HG03135 (cell line): ENCODE data around the gene PRRC2B.
"Not testable (repeated sequence)": the region's sequence is repeated elsewhere in the genome, so short reads cannot be mapped to it uniquely, and the experiment has no call there.

Source experiments
- ATAC-seq: cut with Tn5 transposase; IDR thresholded peaks from one replicate; pipeline ENCODE4 v1.9.1; 2021; ENCODE audit warnings: mild to moderate bottlenecking, moderate library complexity; ENCODE audit not compliant: unreplicated experiment

The PRRC2B gene

DNA sequence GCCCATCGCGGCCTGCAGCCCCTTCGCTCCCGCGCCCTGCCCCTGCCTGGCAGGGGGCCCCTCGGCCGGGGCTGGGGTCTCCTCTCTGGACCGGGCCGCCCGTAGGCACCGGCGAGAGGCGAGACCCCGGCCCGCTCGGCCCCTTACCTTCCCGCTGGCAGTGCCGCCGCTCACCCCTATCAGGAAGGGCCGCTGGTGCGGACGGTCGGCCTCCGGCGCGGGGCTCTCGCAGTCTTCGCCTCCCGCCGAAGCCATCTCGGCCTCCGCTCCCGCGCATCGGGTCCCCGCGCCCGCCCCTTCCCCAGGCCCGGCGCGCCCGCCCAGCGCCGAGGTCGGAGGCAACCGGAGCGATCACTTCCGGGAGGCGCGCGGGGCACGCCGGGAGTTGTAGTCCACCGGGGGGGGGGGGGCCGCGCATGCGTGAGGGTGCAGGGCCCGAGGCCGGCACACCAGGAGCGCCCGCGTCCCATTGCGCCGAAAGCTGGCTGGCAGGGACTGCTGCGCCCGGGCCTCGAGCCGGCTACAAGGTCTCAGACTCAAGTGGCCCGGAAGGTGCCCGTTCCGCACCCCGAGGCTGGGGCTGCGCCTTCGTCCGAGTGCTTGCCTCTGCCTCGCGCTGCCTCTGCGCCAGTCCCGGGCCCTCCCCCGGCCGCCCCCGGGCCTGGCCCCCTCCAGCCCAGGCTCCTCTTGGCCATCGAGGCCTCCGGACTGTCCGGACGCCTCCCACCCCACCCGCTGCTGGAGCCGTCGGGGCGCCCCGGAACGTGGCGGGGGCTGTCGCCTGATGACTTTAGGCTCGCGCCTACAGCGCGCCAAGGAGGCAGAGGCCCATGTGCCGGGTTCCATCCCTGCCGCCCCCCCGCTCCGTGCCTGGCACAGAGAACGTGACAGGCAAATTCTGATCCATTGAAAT lies 137.3 kb downstream of the PRRC2B start, which contains the start of gene UCK1:
Gene UCK1, minus strand, starts transcription at position 344 of the 913 bp plus-strand sequence. Its CDS starts 89 bp downstream, at position 255.
- ATAC-seq = peak; percentile 85

DNA sequence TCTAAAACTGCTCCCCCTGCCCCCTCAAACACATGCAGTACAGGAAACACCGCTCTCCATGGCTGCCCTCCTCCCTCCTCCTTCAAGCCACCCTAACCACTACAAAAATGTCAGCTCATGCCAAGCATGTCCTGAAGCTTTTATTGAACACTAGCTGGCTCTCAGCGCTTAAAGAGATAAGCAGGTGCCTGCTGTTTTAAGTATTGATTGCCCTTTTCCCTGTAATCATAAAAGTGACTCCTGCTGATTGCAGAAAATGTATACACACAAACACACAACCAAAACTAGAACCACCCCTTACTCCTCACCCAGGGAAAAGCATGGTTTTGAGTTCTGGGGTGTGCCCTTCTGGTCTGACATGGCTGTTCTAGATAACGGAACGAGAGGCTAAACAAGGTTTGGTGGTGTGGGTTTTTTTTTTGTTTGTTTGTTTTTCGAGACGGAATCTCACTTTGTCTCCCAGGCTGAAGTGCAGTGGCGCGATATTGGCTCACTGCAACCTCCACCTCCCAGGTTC lies 140.9 kb downstream of the PRRC2B start:
- no peak for ATAC-seq

DNA sequence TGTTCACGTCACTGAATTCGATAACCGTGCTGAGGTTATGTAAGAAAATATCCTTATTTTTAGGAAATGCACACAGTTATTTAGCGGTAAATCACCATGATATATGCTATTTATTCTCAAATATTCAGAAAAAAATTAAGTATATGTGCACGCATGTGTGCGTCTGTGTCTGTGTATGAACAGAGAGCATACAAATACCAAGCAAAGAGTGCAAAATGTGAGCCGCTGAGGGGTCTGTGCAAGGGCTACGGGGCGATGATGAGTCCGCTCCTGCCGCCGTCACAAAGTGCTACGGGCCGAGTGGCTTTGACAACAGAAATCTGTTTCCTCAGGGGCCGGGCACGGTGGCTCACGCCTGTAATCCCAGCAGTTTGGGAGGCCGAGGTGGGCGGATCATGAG lies 144.1 kb downstream of the PRRC2B start:
- ATAC-seq = no peak

DNA sequence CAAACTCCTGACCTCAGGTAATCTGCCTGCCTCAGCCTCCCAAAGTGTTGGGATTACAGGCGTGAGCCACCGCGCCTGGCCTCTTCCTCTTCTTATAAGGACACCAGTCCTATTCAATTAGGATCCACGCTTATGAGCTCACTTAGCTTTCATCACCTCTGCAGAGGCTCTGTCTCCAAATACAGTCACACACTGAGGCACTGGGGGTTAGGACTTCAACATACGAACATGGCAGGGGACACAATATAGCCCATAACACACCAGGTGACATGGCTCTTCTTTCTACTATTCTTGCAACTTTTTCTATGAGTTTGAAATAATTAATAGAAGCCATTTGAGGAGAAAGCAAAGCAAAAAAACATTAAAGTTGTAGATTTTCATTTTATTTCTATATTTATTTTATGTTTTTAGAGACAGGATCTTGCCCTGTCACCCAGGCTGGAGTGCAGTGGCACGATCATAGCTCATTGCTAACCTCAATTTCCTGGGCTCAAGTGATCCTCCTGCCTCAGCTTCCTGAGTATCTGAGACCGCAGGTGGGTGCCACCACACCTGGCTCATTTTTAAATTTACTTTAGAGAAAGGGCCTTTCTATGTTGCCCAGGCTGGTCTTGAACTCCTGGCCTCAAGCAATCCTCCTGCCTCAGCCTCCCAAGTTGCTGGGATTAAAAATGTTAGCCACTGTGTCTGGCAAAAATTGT lies 145.5 kb downstream of the PRRC2B start:
- no peak for ATAC-seq

DNA sequence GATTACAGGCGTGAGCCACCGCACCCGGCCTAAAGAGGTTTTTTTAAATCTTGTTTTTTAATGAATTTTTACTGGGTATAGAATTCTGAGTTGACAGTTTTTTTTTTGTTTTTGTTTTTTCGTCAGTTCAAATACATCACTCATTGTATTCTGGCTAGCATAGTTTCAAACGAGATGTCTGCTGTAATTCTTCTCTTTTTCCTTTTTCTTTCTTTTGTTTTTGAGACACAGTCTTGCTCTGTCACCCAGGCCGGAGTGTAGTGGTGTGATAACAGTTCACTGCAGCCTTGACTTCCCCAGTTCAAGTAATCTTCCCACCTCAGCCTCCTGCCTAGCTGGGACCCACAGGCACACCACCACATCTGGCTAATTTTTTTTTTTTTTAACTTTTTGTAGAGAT lies 149.3 kb downstream of the PRRC2B start:
- ATAC-seq = no peak

DNA sequence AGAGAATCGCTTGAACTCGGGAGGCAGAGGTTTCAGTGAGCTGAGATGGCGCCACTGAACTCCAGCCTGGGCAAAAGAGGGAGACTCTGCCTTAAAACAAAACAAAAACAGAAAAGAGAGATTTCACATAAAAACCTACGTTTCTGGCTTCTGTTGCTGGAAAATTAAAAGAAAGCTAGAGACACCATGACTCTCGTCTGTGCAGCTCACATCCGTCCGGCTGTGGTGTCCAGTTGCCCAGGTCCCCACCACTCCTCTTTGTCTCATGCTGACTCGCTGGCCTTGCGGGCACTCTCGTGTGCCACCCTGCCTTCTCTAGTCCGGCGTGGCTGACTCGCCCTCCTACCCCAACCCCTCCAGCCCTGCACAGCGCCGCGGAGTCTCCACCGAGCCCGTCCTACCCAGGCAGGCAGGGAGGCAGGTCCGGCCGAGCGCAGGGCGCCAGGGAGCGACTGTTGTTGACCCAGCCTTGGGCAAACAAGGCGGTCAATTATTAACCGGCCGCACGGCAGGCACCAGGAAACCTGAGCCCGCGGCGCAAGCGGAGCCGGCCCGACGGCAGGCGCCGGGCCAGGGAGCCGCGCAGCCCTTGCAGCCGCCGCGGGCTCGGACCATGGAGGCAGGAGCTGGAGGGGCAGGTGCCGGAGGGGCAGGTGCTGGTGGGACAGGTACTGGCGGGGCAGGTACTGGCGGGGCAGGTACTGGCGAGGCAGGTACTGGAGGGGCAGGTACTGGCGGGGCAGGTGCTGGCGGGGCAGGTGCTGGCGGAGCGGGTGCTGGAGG lies 151.3 kb downstream of the PRRC2B start, which contains the start of gene PRRT1B:
Gene PRRT1B, plus strand, starts transcription at position 521 of the 783 bp plus-strand sequence. Its CDS starts 93 bp downstream, at position 614.
- ATAC-seq = no peak

DNA sequence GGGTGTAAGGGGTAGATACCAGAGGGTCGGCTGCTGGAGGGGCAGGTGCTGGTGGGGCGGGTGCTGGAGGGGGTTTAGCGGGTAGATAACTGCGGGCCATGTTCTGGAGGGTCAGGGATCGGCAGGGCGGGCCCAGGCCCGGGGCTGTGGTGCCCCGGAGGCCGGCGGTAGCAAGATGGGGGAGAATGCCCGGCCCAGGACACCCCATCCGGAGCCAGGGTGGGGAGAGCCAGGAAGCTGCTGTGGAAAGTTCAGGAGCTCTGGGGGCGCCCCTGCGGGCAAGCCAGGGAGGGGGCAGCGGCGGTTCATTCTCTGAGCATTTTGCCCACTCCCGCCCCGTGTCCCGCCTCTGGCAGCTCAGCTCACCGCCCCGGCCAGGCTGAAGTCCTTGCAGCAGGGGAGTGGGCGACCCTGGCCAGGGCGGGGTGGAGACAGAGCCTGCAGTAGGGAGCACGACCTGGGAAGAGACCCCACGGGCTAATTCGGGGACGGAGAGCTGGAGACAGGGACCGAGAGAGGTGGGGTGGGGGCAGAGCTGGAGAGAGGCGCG lies 152.0 kb downstream of the PRRC2B start:
- no peak for ATAC-seq

DNA sequence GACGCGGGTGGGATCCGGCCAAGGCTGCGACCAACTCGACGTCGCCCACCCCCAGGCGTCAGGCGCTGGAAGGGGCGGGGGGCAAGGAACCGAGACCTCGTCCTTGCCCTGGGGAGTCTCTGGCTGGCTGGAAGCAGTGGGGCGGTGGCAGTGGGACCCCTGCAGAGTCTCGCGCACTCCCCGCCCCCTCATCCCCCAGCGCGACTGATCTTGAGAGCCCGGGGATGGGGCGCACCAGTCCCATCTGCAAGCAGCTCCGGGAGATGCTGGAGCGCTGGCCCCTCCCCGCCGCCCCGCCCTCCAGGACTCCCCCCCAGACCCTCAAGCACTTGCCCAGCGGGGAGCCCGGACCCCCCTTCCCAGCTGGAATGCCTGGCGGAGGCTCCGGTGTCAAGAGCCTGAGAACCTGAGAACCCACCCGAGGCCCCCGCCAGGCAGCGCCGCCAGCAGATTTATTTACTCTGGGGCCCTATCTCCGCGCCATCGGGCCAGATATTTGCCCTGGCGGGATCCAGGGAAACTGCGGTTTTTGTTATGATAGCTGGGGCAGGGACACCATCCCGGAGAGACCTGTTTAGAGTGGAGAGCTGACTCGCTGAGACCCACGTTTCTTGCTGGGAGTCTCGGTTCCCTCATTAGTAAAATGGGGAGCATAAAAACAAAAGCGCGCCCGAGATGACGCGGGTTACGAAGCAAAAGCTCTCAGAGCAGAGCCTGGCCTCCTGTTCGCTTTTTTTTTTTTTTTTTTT lies 152.6 kb downstream of the PRRC2B start:
- no peak for ATAC-seq

DNA sequence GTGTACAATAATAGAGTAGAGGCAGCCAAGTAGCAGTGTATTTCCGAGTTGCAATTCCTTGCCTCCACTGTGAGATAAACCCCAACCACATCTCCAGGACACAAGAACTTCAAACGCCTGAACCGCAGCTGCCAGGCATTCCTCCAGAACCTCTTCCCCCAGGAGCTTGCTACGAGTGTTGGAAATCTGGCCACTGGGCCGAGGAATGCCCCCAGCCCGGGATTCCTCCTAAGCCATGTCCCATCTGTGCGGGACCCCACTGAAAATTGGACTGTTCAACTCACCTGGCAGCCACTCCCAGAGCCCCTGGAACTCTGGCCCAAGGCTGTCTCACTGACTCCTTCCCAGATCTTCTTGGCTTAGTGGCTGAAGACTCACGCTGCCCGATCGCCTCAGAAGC lies 155.3 kb downstream of the PRRC2B start:
- ATAC-seq = not testable (repeated sequence)
